Epithelial cell of proximal tubule (primary cell): ENCODE measurements around the gene SLC12A7. TPM values are rescaled to one million over a fixed set of nuclear protein-coding genes. Genes with fewer than 3 reads are reported as not detected.

Experiments
- DNase-seq: peaks from one replicate; pipeline ENCODE4 v3.0.0-alpha.2; 2011; ENCODE audit warnings: low read depth
- H3K4me3 ChIP-seq: 2 replicates; pipeline ENCODE4 v1.5.1; 2011; ENCODE audit warnings: low read depth, mild to moderate bottlenecking, low read length
- CTCF ChIP-seq: conservative IDR thresholded peaks from 2 replicates; pipeline ENCODE4 v1.5.1; 2012; ENCODE audit warnings: low read depth, mild to moderate bottlenecking, low read length
- total RNA-seq: library from RNA; depleted of rRNA; stranded (reverse); fragments of >200 nt; gene quantifications from 2 replicates; pipeline ENCODE4 v1.2.3, GENCODE V29; 2015

The SLC12A7 gene
- total RNA-seq, 1 donor from 2014 or later, result 32.8 TPM

- no peak for DNase-seq
- TF ChIP-seq CTCF, result no peak
- H3K4me3 ChIP-seq, result no peak overlapping the region
Observed at GRCh38 chr5:1055896-1056610, 55.8 kb downstream of the SLC12A7 start.

GRCh38 chr5:1054799-1055775 lies 56.8 kb downstream of the SLC12A7 start:
- no peak overlapping the region for H3K4me3 ChIP-seq
- no peak for DNase-seq
- TF ChIP-seq CTCF, result no peak

- DNase-seq, result no peak
- H3K4me3 ChIP-seq, result no peak overlapping the region
- no peak for TF ChIP-seq CTCF
Observed at GRCh38 chr5:1054018-1054798, 57.7 kb downstream of the SLC12A7 start.

- TF ChIP-seq CTCF, result no peak
- DNase-seq, result no peak
- no peak overlapping the region for H3K4me3 ChIP-seq
Observed at GRCh38 chr5:1053391-1054017, 58.4 kb downstream of the SLC12A7 start.

GRCh38 chr5:1052641-1053390 lies 59.0 kb downstream of the SLC12A7 start:
- DNase-seq, result no peak
- no peak for TF ChIP-seq CTCF
- H3K4me3 ChIP-seq, result no peak overlapping the region

- TF ChIP-seq CTCF, result no peak
- no peak for DNase-seq
- H3K4me3 ChIP-seq, result no peak overlapping the region
Observed at GRCh38 chr5:1052076-1052475, 59.8 kb downstream of the SLC12A7 start.
